Hepatocyte (in vitro differentiated cells): ENCODE measurements around the gene KLHL17.

ENCODE experiments used
- EZH2 ChIP-seq: fragments of 200-600 bp; sonication (generic); IDR thresholded peaks from 2 replicates; pipeline ENCODE4 v1.6.1; 2016; ENCODE audit warnings: antibody characterized with exemption, mild to moderate bottlenecking, borderline replicate concordance
- EZH2phosphoT487 ChIP-seq: fragments of 200-600 bp; sonication (generic); IDR thresholded peaks from one replicate; pipeline ENCODE4 v1.6.1; 2018; ENCODE audit warnings: antibody characterized with exemption, mild to moderate bottlenecking, low read depth, moderate library complexity; ENCODE audit not compliant: unreplicated experiment, severe bottlenecking
- TF ChIP-seq, protein P1 (sequence below): fragments of 200-600 bp; sonication (generic); IDR thresholded peaks from 2 replicates; pipeline ENCODE4 v1.5.1; 2016; ENCODE audit warnings: antibody characterized with exemption, mild to moderate bottlenecking; ENCODE audit not compliant: poor library complexity

DNA sequence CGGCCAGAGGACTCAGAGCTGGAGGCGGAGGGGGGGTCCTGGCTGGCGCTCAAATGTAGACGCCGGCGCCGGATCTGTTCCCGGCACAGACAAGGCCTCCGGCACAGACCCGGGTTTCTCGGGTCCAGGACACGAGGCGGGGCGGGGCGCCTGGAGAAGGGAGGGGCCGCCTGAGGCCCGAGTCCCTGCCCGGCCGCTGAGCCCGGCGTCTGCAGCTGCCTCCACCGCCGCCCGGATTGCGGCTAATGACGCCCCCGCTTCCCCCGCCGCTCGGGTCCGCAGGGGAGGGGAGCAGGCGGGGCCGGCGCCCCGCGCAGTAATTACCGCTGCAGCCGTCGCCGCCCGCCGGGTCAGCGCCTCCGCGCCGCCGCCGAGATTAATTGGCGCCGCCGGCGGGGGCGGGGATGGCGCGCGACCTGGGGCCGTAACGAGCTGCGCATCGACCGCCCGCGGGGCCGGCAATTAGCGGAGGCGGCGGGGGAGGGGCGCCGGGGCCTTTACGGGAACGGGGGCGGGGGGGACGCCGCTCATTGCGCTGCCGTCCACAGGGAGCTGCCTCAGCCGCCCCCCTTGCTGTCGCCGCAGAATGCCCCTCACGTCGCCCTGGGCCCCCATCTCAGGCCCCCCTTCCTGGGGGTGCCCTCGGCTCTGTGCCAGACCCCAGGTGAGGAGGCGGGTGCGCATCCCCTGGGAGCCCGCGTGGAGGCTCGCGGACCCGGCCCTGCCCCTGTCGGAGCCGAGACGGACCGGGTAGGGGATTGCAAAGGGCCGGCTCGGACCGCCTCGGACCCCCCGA lies 18.6 kb upstream of the KLHL17 start:
- TF ChIP-seq, protein P1, sequence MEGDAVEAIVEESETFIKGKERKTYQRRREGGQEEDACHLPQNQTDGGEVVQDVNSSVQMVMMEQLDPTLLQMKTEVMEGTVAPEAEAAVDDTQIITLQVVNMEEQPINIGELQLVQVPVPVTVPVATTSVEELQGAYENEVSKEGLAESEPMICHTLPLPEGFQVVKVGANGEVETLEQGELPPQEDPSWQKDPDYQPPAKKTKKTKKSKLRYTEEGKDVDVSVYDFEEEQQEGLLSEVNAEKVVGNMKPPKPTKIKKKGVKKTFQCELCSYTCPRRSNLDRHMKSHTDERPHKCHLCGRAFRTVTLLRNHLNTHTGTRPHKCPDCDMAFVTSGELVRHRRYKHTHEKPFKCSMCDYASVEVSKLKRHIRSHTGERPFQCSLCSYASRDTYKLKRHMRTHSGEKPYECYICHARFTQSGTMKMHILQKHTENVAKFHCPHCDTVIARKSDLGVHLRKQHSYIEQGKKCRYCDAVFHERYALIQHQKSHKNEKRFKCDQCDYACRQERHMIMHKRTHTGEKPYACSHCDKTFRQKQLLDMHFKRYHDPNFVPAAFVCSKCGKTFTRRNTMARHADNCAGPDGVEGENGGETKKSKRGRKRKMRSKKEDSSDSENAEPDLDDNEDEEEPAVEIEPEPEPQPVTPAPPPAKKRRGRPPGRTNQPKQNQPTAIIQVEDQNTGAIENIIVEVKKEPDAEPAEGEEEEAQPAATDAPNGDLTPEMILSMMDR, result no peak
- TF ChIP-seq EZH2, result no peak
- TF ChIP-seq EZH2phosphoT487, result no peak
